LNCaP clone FGC (cell line): ENCODE data around the gene THAP11.

ENCODE experiments used
- DNase-seq: peaks from one replicate; pipeline ENCODE4 v3.0.0-alpha.2; 2011; ENCODE audit warnings: low read depth
- H3K4me3 ChIP-seq: 2 replicates; pipeline ENCODE4 v1.5.1; 2011; ENCODE audit warnings: mild to moderate bottlenecking, low read depth, low read length, control low read depth
- TF ChIP-seq, protein P1 (sequence below): IDR thresholded peaks from 2 replicates; pipeline ENCODE4 v1.5.1; 2012; ENCODE audit warnings: mild to moderate bottlenecking; ENCODE audit not compliant: control insufficient read depth, insufficient read depth; ENCODE audit errors: extremely low read depth

The THAP11 gene

GRCh38 chr16:67820608-67821259 lies 21.4 kb upstream of the THAP11 start:
- TF ChIP-seq, protein P1, sequence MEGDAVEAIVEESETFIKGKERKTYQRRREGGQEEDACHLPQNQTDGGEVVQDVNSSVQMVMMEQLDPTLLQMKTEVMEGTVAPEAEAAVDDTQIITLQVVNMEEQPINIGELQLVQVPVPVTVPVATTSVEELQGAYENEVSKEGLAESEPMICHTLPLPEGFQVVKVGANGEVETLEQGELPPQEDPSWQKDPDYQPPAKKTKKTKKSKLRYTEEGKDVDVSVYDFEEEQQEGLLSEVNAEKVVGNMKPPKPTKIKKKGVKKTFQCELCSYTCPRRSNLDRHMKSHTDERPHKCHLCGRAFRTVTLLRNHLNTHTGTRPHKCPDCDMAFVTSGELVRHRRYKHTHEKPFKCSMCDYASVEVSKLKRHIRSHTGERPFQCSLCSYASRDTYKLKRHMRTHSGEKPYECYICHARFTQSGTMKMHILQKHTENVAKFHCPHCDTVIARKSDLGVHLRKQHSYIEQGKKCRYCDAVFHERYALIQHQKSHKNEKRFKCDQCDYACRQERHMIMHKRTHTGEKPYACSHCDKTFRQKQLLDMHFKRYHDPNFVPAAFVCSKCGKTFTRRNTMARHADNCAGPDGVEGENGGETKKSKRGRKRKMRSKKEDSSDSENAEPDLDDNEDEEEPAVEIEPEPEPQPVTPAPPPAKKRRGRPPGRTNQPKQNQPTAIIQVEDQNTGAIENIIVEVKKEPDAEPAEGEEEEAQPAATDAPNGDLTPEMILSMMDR, result 0 out of 2 replicates have a peak, but pooled peaks have one; percentile 10
- H3K4me3 ChIP-seq, result no peak overlapping the region
- DNase-seq, result no peak

DNA sequence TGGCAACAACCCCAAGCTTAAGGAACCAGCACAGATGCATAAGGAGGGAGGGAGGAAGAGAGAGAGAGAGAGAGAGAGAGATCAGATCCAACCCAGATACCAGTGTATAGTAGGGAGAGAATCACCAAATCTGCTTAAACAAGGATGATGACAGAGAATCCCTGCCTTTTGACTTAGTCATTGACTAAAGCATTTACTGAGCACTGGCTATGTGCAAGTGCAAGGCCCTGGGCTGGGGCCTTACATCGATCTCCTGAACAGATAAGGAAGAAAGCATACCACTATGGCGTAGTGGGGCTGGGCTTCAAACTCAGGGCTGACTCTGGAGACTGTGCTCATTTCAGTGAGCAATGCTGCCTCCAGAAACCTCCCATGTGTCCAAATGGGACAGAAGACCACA lies 19.6 kb upstream of the THAP11 start:
- H3K4me3 ChIP-seq, result no peak overlapping the region
- DNase-seq, result no peak
- TF ChIP-seq, protein P1, result no peak

- TF ChIP-seq, protein P1, result no peak
Measured at GRCh38 chr16:67825119-67825518, 17.0 kb upstream of the THAP11 start.

DNA sequence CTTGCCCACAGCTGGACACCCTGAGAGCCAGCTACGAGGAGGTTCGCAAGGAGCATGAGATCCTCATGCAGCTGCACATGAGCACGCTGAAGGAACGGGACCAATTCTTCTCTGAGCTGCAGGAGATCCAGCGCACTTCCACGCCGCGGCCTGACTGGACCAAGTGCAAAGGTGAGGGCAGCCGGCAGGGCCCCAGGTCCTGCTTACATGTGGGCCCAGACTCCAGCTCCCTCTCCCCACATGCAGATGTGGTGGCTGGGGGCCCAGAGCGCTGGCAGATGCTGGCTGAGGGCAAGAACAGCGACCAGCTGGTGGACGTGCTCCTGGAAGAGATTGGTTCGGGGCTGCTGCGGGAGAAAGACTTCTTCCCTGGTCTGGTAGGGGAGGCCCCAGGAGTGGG lies 16.2 kb upstream of the THAP11 start:
- H3K4me3 ChIP-seq, result no peak overlapping the region
- DNase-seq, result no peak
- TF ChIP-seq, protein P1, result no peak

More at GRCh38 chr16:67825119-67825518, 17.0 kb upstream of the THAP11 start:
- no peak for DNase-seq
- H3K4me3 ChIP-seq, result no peak overlapping the region

DNA sequence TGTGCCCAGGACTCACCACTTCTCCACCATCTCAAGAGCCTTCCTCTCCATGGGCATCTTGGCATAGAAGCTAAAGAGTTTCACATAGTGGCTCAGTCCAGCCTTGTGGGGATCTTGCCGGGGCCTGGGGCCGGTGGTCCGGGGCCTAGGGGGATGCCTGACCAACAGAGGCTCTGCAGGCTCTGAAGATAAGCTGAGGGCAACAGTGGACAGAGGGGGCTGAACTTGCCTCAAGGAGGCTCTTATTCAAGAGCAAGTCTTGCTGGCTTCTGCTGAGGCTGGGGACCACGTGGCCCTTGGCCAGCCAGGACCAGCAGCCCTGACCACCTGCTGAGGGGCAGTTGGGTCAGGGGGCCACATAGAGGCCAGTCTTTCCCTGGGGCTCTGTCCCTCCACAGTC lies 13.5 kb upstream of the THAP11 start:
- TF ChIP-seq, protein P1, result no peak
- DNase-seq, result no peak

GRCh38 chr16:67833030-67833414 lies 9.1 kb upstream of the THAP11 start:
- no peak for DNase-seq
- H3K4me3 ChIP-seq, result peak overlapping the region; percentile 73
- TF ChIP-seq, protein P1, result no peak

More for the DNA sequence above, 13.5 kb upstream of the THAP11 start:
- H3K4me3 ChIP-seq, result no peak overlapping the region
